Panc1 (cell line): ENCODE measurements around the gene PPFIA1. TPM values are rescaled to one million over a fixed set of nuclear protein-coding genes. Genes with fewer than 3 reads are reported as not detected.
A peak's percentile ranks its signal among the peaks of the same experiment; 100 is the strongest.

Source experiments
- ATAC-seq: fragments of 200-7000 bp; cut with Tn5 transposase; 2 replicates; pipeline ENCODE4 v1.9.1; 2020; ENCODE audit warnings: mild to moderate bottlenecking, moderate library complexity
- BruUV-seq: library from RNA; stranded (reverse); fragments of 400-500 nt; replicated peaks from 2 replicates; lab custom pipeline; 2021; lab: Mats Ljungman, UMichigan
- CTCF ChIA-PET: fragments of 300-600 bp; sonication (Branson Sonifier 250); formaldehyde crosslinking; loops from one replicate; lab custom pipeline; 2022; ENCODE audit warnings: antibody characterized with exemption; lab: Charles Lee
- POLR2A ChIA-PET: fragments of 300-600 bp; sonication (Branson Sonifier 250); formaldehyde crosslinking; loops from one replicate; lab custom pipeline; 2022; ENCODE audit warnings: antibody characterized with exemption; lab: Charles Lee
- DNase-seq: peaks from one replicate; pipeline ENCODE4 v3.0.0-alpha.2; 2010; ENCODE audit warnings: low read depth, low spot score
- H3K27ac ChIP-seq: 2 replicates; pipeline ENCODE4 v1.5.1; 2011; ENCODE audit warnings: mild to moderate bottlenecking, low read length, inconsistent platforms
- H3K27me3 ChIP-seq: fragments of 200-500 bp; sonication (Bioruptor generic); 2 replicates; pipeline ENCODE4 v1.6.0; 2014; ENCODE audit warnings: low read length, inconsistent platforms; ENCODE audit not compliant: control insufficient read depth, insufficient read depth
- H3K36me3 ChIP-seq: fragments of 200-500 bp; sonication (Bioruptor generic); 2 replicates; pipeline ENCODE4 v1.5.1; 2014; ENCODE audit warnings: inconsistent platforms, mild to moderate bottlenecking, low read length, moderate library complexity; ENCODE audit not compliant: control insufficient read depth, insufficient read depth
- H3K4me1 ChIP-seq: 2 replicates; pipeline ENCODE4 v1.5.1; 2011; ENCODE audit warnings: inconsistent platforms, mild to moderate bottlenecking, low read length, moderate library complexity; ENCODE audit not compliant: control insufficient read depth, insufficient read depth
- H3K4me3 ChIP-seq, 2 experiments: 2 replicates each; pipeline ENCODE4 v1.5.1; 2011 to 2012; ENCODE audit warnings: low read depth in 2 of 2, low read length in 2 of 2, mild to moderate bottlenecking in 2 of 2, inconsistent platforms in 1 of 2, moderate library complexity in 1 of 2
- H3K9me3 ChIP-seq: fragments of 200-500 bp; sonication (Bioruptor generic); 2 replicates; pipeline ENCODE4 v1.5.1; 2014; ENCODE audit warnings: low read depth, mild to moderate bottlenecking, inconsistent platforms, low read length, moderate library complexity; ENCODE audit not compliant: control insufficient read depth, insufficient read depth
- CTCF ChIP-seq: fragments of 450-650 bp; IDR thresholded peaks from 2 replicates; pipeline ENCODE4 v1.5.1; 2017; ENCODE audit warnings: mild to moderate bottlenecking
- POLR2AphosphoS5 ChIP-seq: IDR thresholded peaks from 2 replicates; pipeline ENCODE4 v1.6.1; 2012; ENCODE audit warnings: mild to moderate bottlenecking, low read depth, low read length, moderate library complexity
- REST ChIP-seq, 2 experiments: IDR thresholded peaks; 2 replicates each; pipeline ENCODE4 v1.6.1; 2011 to 2012; ENCODE audit warnings: low read depth in 2 of 2, control low read depth in 1 of 2, low read length in 1 of 2, mild to moderate bottlenecking in 1 of 2, moderate library complexity in 1 of 2; ENCODE audit not compliant: insufficient read depth in 1 of 2
- SIN3A ChIP-seq: IDR thresholded peaks from 2 replicates; pipeline ENCODE4 v1.6.1; 2012; ENCODE audit warnings: low read depth, mild to moderate bottlenecking, low read length, moderate library complexity, borderline replicate concordance; ENCODE audit not compliant: insufficient read depth
- TCF7L2 ChIP-seq: IDR thresholded peaks from 2 replicates; pipeline ENCODE4 v1.6.1; 2011; ENCODE audit warnings: mild to moderate bottlenecking, low read depth, low read length, inconsistent platforms
- in situ Hi-C: cut with HindIII; loops from 2 replicates; pipeline ENCODE4 v1.10.0; 2016; ENCODE audit warnings: low sequenced_read_pairs, low pct_unique_long_range_greater_than_20kb
- intact Hi-C: fragments of 100-400 bp; cut with micrococcal nuclease; formaldehyde crosslinking; loops from one replicate; pipeline ENCODE4 v1.10.0; 2022; ENCODE audit not compliant: unreplicated experiment
- total RNA-seq: library from RNA; stranded (reverse); gene quantifications from one replicate; pipeline ENCODE4 v1.2.1, GENCODE V29; 2021; ENCODE audit not compliant: unreplicated experiment

Gene PPFIA1
- total RNA-seq, 1 experiment from 2014 or later = 101 TPM

DNA sequence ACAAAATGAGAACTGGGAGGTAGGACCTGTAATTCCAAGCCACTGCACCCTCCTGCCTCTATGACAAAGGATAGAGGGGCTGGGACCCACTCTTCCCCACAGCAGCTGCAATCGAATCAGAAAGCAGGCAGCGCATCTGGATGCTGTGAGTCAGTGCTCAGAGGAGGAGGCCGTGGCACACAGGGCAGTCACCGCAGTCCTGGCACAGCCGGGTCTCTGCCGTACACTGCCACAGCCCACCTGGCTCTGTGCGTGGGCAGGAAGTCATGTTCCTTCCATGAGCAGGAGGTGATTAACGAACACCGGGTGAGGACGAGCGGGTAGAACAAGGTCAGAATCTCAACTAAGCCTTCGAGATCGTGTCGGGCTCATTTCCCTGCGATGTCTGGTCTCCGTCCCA lies 30.2 kb upstream of the PPFIA1 start:
- Histone ChIP-seq H3K27ac (no peak overlapping the region), H3K36me3 (no peaks in the 10 kb centered on the region), H3K27me3 (no peaks in the 10 kb centered on the region), H3K4me3 (no peak overlapping the region), H3K9me3 (no peaks in the 10 kb centered on the region), H3K4me1 (no peaks in the 10 kb centered on the region)
- POLR2A ChIA-PET = interaction anchor here (0.6 kb wide), 1 partner anchor 139 kb away, joined by 6 read pairs; no protein-coding TSS in a partner anchor
- intact Hi-C loops = no loop called here
- no TSS peak for BruUV-seq
- in situ Hi-C loops = no loop called here
- DNase-seq (no peak), ATAC-seq (0 out of 2 replicates have a peak, but pooled peaks have one; percentile 24)
- TF ChIP-seq TCF7L2 (no peak), SIN3A (no peak), POLR2AphosphoS5 (no peak), CTCF (no peak), REST (IDR thresholded peaks at IDR 0.05; ENCODE audit: insufficient read depth in 1 of 2, low read depth in 2 of 2, low read length in 1 of 2) (no peak)
- CTCF ChIA-PET = interaction anchor here (0.7 kb wide), 1 partner anchor 190 kb away, joined by 7 read pairs; no protein-coding TSS in a partner anchor

DNA sequence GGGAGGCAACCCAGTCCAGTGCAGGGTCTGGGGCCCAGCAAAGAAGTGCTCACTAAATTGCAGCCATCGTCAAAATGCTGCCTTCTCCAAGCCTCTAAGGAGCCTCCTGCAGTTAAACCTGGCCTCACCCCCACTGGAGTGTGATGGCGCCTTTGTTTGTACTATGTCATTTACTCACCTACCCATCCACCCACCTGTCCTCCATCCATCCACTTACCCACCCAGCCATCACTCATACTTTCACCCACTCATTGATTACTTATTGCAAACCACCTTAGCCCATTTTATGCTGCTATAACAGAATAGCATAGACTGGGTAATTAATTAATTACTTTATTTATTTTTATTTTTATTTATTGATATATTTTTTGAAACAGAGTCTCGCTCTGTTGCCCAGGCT lies 28.8 kb upstream of the PPFIA1 start:
- intact Hi-C loops = no loop called here
- Histone ChIP-seq H3K4me3 (no peak overlapping the region), H3K36me3 (no peaks in the 10 kb centered on the region), H3K4me1 (0 out of 2 replicates have a peak, but pooled peaks cover 3% of the 10 kb centered on the region), H3K27ac (no peak overlapping the region), H3K9me3 (no peaks in the 10 kb centered on the region), H3K27me3 (no peaks in the 10 kb centered on the region)
- ChIA-PET POLR2A (no interaction called here), CTCF (no interaction called here)
- no peak for TF ChIP-seq POLR2AphosphoS5
- no peak for TF ChIP-seq TCF7L2
- no peak for TF ChIP-seq SIN3A
- no peak for TF ChIP-seq CTCF
- no peak for TF ChIP-seq REST (IDR thresholded peaks at IDR 0.05; ENCODE audit: insufficient read depth in 1 of 2, low read depth in 2 of 2, low read length in 1 of 2)
- no peak for ATAC-seq
- DNase-seq = no peak
- no TSS peak for BruUV-seq
- in situ Hi-C loops = no loop called here
